ENCODE measurements around the gene PRDM10.
A peak's percentile ranks its signal among the peaks of the same experiment; 100 is the strongest.
"Not testable (repeated sequence)": the region's sequence is repeated elsewhere in the genome, so short reads cannot be mapped to it uniquely, and the experiment has no call there.

The PRDM10 gene, protein sequence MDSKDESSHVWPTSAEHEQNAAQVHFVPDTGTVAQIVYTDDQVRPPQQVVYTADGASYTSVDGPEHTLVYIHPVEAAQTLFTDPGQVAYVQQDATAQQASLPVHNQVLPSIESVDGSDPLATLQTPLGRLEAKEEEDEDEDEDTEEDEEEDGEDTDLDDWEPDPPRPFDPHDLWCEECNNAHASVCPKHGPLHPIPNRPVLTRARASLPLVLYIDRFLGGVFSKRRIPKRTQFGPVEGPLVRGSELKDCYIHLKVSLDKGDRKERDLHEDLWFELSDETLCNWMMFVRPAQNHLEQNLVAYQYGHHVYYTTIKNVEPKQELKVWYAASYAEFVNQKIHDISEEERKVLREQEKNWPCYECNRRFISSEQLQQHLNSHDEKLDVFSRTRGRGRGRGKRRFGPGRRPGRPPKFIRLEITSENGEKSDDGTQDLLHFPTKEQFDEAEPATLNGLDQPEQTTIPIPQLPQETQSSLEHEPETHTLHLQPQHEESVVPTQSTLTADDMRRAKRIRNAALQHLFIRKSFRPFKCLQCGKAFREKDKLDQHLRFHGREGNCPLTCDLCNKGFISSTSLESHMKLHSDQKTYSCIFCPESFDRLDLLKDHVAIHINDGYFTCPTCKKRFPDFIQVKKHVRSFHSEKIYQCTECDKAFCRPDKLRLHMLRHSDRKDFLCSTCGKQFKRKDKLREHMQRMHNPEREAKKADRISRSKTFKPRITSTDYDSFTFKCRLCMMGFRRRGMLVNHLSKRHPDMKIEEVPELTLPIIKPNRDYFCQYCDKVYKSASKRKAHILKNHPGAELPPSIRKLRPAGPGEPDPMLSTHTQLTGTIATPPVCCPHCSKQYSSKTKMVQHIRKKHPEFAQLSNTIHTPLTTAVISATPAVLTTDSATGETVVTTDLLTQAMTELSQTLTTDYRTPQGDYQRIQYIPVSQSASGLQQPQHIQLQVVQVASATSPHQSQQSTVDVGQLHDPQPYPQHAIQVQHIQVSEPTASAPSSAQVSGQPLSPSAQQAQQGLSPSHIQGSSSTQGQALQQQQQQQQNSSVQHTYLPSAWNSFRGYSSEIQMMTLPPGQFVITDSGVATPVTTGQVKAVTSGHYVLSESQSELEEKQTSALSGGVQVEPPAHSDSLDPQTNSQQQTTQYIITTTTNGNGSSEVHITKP

DNA sequence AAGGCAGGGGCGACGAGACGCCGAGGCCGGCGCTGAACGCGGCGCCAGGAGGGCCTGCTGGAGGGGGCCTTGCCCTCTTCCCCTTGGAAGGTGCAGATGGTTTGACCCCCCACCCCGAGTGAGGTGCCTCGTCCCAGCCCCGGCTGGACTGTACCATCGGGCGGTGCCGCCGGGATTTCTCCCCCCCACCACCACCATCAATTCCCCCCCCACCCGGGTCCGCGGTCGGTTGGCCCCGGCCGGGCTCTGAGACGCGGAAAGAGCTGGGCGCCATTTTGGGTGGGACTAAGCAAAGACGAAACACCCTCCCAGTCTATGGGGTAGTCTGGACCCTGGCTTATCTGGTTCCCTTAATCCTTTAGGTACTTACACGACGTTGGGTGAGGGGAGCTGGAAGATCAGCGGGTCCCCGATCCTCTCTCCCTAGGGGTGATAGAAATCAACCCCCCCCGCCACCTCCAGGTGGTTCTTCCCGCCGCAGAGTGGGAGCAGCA is at the start of gene PRDM10:
Gene PRDM10, minus strand, starts transcription at position 484 of the 494 bp plus-strand sequence. CDS start 41,871 bp downstream, outside the sequence.
- peak; percentile 98 for DNase-seq

DNA sequence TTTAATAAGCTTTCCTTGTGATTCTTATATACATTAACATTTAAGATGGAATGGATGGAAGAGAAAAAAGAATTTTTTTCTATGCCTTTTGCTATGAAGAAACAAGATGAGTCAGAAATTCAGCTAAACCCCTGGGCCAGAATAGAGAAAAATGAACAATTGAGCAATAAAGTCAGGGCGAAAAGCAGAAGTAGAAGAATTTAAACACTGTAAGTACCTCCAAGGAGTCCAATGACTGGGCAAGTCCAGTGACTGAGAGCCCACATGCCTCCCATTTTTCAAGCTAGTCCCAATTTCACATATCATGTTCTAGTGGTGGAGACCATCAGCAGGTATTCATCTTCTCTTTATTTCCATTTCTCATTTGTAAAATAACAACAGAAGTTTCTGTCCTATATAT is 48.4 kb upstream of the PRDM10 start:
- DNase-seq = no peak

DNA sequence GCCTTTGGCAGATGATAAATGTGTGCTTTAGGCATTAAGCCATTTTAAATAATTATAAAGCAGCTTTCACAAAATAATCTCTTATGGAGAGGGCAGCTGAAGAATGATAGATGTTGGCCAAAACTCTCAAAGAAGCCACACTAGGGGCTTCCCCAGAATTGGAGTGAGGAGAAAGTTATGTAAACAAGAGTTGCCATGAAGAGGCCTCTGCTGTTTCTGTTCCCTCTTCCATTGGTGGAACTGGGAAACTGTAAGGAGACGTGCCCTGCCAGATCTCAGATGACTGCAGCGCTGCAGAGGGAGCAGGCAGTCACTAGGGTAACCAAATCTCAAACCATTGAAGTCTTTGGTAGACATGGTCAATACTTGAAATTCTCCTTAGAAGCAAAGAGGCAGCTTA is 47.6 kb upstream of the PRDM10 start:
- DNase-seq = peak; percentile 35

DNA sequence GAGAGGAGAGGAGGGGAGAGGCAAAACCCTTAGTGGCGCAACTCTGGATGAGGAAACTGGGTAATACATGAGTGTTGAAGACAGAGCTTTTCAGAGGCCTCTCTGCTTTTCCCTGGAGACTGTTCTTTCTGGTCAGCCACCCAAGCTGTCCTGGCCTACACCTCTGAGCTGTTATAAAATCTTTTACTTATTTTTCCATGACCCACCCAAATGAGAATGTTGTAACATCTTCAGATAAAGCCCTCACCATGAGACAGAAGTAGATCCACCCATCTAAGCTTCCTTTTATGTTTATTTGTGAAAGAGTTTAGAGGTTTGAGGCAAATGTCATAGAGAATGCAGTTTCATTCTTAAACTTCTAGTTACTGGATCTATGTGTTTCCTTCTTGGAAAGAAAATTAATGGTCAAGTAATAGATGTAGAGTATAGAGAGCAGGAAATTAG is 46.7 kb upstream of the PRDM10 start:
- DNase-seq = no peak

DNA sequence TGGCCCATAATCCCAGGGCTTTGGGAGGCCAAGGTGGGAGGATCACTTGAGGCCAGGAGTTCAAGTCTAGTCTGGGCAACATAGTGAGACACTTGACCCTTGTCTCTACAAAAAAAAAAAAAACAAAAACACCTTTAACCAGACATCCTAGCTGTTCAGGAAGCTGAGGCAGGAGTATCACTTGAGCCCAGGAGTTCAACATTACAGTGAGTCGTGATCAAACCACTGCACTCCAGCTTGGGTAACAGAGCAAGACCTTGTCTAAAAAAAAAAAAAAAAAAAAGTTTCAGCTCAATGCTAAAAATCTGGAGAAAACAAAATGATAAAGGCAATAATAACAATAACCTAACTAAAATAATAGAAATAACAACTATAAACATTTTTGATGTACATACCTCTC is 44.5 kb upstream of the PRDM10 start:
- no peak for DNase-seq

DNA sequence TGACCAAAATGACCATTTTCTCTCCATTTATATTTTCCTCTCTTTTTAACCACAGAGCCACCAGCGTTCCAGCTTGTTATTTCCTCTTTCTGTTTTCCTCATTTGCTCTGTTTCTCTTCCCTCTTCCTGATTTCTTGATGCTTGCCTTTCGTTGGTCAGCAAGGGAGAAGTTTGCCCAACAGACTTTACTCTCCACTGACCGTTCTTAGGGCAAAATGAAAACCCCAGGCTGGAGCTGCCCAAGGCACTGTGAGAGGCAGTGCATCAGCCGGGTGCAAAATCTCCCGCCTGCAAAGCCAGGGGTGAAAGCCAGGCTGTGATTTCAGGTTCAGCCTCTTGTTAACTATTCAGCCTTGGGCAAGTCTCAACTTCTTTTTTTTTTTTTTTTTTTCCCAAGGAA is 40.9 kb upstream of the PRDM10 start:
- no peak for DNase-seq

DNA sequence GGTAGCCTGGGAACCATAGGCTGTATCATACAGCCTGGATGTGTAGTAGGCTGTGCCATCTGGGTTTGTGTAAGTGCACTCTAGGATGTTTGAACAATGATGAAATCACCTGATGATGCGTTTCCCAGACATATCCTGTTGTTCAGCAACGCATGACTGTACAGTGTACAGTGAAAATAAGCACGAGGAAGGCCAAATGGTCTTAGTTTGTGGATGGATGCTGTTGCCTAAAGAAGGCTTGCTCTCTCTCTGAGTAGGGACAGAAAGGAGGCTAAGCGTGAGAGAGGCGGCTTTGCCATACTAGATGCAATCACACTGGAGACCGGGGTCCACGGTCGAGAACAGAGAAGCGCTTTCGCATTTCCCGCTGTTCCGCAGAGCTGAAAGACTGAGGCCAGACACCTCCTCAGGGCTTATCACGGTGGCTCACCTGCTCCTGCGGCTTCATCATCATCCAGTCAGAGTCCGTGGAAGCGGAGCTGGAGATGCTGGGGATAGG is 39.5 kb upstream of the PRDM10 start:
- DNase-seq = peak; percentile 72

DNA sequence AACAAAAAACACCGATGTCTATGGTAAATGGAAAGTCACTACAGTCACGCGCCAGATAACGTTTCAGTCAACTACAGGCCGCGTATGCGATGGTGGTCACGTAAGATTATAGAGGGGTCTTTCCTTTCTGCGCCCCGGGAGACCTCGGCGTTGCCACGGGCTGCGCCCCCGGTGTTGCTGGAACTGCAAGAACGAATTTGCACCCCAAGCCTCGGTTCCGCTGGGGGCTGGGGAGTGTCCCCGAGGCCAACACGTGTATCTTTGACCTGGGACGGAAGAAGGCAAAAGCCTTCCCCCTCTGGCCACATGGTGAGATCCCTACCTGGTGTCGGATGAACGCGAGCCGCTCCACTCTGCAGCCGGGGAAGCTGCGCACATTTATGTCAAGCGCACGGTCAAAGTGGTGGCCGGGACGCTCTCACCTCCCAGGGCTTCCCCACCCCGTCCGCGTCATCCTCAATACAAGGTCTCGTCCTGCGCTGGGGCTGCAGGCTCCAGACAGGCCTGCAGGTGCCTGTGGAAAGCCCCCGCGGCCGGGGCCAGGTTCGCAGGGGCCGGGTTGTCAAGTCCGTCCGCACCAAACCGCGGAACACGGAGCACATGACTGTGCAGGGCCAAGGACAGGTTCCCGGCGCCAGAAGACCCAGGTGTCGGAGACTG is 37.8 kb upstream of the PRDM10 start:
- no peak for DNase-seq

DNA sequence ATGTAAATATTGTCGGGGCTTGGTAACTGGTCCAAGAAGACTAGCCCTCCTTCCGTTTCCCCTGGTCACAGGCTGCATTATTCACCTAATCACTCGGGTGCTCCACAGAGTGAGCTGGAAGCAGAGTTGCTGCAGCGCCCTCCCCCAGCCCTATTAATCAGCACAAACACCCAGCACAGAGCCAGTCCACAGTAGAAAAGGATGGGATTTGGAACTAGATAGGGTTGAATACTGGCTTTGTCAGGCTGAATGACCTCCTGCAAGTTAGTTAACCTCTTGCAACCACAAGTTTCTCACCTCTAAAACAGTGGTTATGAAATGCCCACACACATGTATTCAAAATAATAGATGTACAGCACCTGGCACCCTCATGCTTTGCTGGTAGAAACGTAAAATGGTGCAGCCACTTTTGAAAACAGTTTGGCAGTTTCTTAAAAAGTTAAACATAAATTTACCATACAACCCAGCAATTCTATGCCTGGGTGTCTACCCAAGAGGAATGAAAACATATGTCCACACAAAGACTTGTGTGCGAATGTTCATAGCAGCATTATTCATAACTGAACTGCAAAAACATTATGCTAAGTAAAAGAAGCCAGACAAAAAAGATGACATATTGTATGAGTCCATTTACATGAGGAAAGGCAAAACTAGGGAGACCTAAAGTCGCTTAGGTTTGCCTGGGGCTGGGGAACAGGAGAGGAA is 35.4 kb upstream of the PRDM10 start:
- DNase-seq = no peak

DNA sequence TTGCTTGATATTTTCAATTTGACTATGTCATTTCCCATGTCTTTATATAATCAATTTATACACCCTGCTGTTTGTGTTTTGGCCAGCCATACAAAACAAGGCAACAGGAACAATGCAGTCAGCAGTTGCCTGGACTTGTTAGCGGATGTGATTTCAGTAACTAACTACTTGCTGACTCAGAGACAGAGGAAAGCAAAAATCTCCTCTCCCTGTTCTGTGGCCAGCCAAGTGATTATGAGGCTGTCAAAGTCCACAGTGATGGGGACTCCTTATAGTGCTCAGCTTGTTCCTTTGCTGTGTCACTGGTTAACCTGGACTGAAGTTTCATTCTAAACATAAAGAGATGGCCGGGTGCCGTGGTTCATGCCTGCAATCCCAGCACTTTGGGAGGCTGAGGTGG is 34.4 kb upstream of the PRDM10 start:
- DNase-seq = no peak

DNA sequence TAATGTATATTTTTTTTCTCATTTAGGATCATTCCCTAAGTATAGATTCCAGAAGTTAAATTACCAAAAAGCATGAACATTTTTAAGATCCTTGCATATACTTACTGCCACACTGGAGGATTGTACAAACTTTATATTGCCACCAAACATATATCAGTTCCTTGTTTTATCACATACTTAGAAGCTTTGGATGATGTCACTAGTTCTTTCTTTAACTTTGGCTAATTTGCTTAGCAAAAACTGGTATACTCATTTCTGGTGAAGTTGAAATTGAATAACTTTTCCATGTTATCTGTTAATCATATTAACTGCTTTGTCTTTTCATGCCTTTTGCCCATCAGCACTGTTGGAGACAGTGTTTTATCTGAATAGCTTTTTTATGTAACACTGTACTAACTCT is 31.6 kb upstream of the PRDM10 start:
- DNase-seq = no peak

DNA sequence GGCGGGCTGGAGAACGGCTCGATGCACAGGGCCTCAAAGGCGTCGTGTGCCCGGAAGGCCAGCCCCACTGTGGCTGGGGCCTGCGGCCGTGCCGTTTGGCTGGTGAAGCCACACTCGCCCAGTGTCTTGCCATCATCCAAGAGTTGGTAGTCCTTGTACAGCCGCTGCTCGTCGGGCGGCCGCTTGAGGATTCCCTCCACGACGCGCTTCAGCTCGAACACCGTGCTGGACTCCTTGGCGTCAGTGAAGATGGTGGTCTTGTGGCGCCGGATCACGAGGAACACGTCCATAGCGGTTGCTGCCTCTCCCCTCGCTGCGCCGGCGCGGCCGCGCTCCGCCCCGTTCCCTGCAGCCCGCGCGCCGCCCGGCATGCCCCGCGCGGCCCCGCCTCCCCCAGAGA is 30.3 kb upstream of the PRDM10 start:
- no peak for DNase-seq

DNA sequence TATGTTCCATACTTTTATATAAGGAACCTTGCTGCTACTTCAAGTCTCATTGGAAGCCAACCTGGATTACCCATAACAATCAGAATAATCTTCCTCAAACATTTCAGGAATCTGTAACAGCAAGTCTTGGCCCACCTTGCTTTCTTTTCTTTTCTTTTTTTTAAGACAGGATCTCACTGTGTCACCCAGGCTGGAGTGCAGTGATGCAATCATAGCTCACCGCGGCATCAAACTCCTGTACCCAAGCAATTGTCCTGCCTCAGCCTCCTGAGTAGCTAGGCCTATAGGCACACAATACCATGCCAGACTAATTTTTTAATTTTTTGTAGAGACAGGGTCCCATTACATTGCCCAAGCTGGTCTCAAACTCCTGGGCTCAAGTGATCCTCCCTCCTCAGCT is 29.3 kb upstream of the PRDM10 start:
- DNase-seq = no peak

DNA sequence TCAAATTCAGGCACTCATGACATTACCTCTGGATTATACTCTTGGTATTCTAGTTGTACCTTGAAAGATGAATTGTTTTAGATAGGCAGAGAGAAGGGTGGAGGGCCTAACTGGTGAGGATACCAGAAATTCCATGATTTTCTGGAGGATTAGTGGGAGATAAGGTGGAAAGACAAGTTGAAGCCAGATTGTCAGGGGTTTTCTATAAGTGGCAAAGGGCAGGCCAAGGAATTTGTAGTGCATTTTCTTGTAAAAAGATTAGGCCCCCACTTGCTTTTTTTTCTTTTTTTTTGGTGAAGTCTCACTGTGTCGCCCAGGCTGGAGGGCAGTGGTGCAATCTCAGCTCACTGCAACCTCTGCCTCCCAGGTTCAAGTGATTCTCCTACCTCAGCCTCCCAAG is 28.4 kb upstream of the PRDM10 start:
- DNase-seq = no peak

DNA sequence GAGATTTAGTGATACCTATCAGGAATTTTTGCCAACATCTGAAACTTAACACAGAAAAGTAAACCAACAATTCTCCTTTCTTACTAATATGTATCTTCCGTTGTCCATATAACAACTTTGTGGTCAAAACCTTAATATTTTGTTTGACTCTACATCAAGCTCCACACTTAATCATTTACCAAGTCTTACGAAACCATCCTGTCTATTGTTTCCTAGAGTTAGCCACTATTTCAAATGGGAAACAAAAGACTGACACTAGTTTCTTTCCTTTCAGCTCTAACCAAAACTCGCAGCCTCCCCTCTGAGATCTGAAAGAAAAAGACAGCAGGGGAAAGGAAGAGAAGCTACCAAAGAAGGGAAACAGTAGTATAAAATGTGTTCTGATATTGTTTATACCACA is 26.5 kb upstream of the PRDM10 start:
- no peak for DNase-seq

DNA sequence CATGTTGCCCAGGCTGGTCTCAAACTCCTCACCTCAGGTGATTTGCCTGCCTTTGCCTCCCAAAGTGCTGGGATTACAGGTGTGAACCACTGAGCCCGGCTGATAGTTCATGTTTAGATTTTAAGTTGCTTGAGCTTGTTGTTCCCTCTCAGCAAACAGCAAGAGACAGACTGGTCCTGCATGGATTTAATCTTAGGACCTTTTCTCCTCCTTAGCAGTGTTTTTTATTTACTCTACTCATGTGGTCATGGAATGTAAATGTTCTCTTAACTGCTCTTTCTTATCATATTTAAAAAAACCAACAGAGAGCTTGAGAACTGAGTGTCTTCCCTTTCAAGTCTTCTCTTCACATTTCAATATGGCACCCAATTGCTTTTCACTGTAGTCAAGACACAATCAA is 22.7 kb upstream of the PRDM10 start:
- DNase-seq = no peak

DNA sequence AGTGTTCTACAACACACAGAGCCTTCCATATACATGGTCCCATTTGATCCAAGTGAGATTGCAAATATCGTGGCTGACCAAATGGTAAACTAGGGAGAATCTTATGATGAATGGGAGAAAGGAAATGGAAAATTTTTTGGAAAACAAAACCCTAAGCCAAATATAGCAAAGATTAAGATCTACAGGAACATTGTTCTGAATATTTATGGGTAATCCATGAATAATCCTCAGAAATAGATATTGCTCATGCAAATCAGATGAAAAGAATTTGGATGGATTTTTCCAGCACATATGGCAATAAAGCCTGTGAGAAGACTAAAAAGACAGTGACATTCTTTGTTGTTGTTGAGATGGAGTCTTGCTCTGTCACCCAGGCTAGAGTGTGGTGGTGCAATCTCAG is 21.7 kb upstream of the PRDM10 start:
- DNase-seq = no peak

DNA sequence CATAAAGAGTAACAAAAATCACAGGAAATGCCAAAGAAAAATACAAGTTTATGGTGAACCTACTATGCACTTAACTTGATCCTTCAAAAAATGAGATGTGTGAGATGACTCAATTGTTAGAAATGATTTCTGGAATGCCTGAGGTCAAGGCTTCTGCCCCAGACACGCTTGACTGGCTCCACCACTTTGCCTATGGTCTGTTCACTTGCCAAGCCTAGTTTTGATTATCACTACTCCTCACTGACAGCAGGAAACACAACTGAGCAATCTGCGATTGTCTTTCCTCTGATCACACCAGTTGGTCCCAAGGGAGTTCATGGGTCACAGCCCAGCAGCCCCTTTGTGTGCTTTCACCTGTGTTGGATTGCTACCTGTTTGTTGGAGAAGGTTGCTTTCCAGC is 20.6 kb upstream of the PRDM10 start:
- DNase-seq = no peak

DNA sequence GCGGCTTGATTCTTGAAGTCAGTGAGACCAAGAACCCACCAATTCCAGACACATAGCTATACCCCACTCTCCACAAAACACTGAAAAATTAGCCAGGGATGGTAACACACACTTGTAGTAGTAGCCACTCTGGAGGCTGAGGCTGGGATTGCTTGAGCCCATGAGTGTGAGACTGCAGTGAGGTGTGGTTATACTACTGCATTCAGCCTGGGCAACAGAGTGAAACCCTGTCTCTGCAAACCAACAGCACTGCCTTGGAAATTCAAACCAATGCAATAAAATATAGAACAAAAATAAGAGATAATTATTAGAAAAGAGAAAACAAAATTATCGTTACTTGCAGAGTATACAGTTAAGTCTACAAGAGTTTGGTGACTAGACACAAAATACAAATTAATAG is 20.2 kb upstream of the PRDM10 start:
- no peak for DNase-seq

DNA sequence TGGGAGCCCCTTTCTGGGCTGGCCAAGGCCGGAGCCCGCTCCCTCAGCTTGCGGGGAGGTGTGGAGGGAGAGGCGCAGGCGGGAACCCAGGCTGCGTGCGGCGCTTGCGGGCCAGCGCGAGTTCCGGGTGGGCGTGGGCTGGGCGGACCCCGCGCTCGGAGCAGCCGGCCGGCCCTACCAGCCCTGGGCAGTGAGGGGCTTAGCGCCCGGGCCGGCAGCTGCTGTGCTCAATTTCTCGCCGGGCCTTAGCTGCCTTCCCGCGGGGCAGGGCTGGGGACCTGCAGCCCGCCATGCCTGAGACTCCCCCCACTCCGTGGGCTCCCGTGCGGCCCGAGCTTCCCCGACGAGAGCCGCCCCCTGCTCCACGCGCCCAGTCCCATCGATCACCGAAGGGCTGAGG is 19.0 kb upstream of the PRDM10 start:
- DNase-seq = not testable (repeated sequence)

DNA sequence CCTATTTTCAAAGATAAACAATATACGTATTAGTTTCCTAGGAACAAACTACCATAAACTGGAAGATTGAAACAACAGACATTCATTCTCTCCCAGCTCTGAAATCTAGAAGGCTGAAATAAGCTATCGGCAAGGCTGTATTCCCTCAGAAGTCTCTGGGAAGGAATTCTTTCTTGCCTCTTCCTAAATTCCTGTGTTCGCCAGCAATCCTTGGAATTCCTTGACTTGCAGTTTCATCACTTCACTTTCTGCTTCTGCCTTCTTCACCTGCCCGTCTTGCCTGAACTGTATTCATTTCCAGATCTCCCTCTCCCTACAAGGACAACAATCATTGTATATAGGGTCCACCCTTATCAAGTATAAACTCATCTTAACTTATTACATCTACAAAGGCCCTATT is 17.7 kb upstream of the PRDM10 start:
- DNase-seq = no peak

DNA sequence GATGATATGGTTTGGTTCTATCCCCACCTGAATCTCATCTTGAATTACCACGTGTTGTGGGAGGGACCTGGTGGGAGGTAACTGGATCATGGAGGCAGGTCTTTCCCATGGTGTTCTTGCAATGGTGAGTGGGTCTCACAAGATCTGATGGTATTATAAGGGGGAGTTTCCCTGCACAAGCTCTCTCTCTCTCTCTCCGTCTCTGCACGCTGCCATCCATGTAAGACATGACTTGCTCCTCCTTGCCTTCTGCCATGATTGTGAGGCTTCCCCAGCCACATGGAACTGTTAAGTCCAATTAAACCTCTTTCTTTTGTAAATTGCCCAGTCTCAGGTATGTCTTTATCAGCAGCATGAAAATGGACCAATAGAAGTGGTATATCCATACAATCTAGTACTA is 13.2 kb upstream of the PRDM10 start:
- DNase-seq = not testable (repeated sequence)
